HG03159 (cell line): ENCODE measurements around the gene ANKRD44.

Experiments used
- ATAC-seq: cut with Tn5 transposase; IDR thresholded peaks from one replicate; pipeline ENCODE4 v1.9.1; 2021; ENCODE audit warnings: mild to moderate bottlenecking, moderate library complexity; ENCODE audit not compliant: unreplicated experiment

The ANKRD44 gene

DNA sequence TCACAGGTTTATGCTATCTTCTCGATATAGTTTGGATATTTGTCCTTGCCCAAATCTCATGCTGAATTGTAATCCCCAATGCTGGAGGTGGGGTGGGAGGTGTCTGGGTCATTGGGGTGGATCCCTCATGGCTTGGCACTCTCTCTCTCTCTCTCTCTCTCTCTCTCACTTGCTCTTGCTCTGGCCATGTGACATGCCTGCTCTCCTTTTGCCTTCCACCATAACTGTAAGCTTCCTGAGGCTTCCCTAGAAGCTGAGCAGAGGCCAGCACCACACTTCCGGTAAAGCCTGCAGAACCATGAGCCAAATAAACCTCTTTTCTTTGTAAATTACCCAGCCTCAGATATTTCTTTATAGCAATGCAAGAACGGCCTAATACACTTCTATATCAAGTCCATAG is 342.8 kb downstream of the ANKRD44 start:
- ATAC-seq: no peak

DNA sequence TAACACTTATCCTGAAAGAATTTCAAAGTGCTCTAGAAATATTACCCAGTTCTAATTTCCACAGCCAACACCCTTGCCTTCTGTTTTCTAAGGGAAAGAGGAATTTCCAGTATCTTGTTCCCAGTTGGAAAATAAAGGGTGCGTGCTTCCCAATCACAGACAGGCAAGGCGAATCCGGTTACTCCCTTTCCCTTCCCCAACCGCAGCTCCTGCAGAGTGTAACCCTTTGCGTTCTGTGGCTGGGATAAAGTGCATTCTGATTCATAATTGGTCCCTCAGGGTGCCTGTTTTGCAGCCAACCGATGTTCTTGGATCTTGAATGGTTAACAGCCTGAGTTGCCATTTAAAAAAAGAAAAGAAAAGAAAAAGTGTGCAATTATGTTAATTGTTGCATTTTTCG is 343.5 kb downstream of the ANKRD44 start:
- ATAC-seq: no peak

DNA sequence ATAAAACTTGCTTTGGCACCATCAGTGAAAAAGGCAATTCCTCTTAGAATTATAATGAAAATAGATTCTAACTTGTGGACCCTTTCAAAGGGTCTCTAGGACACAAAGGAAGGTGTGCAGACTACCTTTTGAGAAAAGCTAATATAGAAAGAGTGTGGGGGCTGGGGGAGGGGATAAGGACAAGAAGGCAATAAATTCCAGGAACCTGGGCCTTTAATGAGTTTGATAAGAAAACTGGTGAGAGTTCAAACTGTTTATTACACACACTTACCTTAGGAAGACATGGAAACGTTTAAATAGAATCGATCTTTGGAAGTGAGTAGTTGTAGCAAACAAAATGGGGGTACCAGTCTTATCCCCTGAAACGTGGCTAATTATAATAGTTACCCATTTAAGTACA is 344.5 kb downstream of the ANKRD44 start:
- no peak for ATAC-seq

- no peak for ATAC-seq
Observed at GRCh38 chr2:196965651-196966050, 344.9 kb downstream of the ANKRD44 start.

DNA sequence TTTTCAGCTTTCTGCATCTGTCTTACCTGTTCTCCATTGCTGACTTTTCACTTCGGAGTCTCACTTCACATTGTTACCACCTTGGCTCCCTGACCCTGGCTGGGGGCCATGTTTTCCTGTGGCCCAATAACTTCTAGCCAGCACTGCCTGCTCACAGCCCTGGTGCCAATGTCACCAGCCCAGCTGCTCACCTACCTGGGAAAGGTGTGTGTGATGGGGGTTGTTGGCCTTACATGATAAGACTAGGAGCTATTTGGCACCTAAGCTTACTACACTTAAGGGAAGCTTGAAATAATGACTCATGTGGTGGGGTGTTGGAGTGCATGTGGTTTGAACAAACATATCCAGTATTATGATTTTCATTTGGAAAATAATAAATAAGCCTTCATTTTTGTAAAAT is 346.6 kb downstream of the ANKRD44 start:
- no peak for ATAC-seq

GRCh38 chr2:196963043-196963442 is 347.5 kb downstream of the ANKRD44 start:
- ATAC-seq: no peak

GRCh38 chr2:196962325-196962724 is 348.3 kb downstream of the ANKRD44 start:
- ATAC-seq: no peak

DNA sequence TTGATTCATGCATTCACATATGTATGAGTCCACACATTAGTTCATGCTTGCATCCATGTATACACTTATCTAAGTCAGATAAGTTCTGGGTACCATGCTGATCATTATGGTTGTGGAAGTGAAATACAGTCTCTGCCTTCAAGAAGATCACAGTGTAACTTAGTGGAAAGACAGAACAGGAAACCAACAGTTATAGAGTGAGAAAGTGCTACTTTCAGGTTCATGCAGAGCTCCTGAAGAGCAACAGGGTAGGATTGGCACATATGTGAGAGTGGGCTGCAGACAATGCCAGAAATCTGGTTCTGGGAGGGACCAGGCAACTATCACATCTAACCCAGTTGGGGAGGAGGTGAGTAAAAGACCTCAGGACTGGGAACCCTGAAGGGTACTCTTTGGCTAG is 348.7 kb downstream of the ANKRD44 start:
- peak; percentile 97 for ATAC-seq

GRCh38 chr2:196959734-196960338 is 350.7 kb downstream of the ANKRD44 start:
- ATAC-seq: no peak

DNA sequence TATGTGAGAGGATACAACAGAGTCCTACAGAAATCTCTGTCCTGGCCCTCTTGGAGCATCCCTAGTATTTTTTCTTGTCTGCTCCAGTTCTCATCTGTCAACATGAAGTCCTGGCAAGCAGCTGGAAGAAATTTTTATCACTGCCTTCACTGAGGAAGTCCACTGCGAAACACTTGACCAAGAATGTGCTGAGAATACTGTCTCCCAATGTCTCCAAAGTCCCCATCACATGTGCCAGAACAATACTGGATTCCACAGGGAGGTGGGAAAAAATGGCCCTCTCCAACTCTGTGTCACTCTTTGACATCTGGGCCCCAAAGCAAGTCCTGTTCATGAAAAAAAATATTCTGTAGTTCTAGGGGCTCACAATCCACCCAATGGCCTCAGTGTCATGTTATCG is 351.3 kb downstream of the ANKRD44 start:
- ATAC-seq: no peak

DNA sequence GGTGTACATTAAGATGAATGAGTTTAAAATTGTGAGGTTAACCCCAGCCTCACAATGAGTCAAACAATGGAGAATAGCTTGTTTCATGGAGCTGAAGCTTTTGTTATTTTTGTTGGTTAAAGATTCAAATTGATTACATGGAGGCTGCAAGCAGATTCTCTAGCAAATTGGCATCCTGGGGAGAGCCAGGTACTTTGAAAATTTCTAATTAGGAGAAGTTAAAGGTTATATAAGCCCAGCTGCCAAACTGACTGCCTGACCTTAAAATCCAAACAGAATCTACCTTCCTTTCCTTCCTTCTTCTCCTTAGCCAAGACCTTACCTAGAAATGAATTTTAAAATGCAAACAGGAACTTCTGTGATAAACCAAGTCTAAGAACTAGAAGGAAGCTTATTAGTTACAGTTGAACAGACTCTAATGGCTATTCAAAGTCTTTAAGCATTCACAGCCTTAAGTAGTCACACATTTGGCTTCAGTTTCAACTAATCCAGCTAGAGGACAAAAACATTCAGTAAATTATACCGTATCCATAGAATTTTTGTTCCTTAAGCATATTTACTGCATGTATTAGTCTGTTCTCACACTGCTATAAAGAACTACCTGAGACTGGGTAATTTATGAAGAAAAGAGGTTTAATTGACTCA is 352.6 kb downstream of the ANKRD44 start:
- no peak for ATAC-seq

- no peak for ATAC-seq
Observed at GRCh38 chr2:196957442-196957841, 353.1 kb downstream of the ANKRD44 start.

DNA sequence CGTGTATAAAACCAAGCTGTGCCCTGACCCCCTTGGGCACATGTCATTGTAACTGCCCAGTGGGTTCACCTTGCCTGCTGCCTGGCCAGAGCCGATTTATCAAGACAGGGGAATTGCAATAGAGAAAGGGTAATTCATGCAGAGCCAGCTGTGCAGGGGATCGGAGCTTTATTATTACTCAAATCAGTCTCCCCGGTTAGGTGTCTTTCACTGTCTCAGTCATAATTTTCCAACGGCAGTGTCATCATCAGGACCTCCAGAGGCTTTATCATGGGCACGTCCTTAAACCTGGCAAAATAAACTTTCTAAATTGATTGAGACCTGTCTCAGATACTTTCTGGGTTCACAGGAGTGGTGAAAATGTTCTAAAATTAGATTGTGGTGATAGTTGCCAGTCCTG is 354.5 kb downstream of the ANKRD44 start:
- no peak for ATAC-seq

GRCh38 chr2:196955036-196955435 is 355.5 kb downstream of the ANKRD44 start:
- ATAC-seq: no peak

DNA sequence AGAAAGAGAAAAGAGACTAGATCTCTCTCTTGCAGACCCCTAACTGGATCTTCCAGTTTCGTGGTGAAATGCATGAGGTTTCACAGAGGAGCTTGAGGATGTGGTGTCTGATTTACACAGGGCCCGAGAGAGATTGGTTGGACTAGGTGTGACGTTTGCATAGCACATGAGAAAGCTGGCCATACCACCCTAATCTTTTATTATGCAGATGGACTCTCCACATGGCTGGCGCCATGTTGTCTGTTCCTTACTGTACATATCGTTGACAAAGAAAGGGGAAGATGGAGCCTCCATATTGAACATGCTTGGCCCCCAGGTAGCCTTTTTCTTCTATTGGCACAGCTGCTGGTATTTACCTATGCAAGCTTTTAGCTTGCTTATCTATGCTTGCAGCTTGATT is 356.6 kb downstream of the ANKRD44 start:
- ATAC-seq: no peak

DNA sequence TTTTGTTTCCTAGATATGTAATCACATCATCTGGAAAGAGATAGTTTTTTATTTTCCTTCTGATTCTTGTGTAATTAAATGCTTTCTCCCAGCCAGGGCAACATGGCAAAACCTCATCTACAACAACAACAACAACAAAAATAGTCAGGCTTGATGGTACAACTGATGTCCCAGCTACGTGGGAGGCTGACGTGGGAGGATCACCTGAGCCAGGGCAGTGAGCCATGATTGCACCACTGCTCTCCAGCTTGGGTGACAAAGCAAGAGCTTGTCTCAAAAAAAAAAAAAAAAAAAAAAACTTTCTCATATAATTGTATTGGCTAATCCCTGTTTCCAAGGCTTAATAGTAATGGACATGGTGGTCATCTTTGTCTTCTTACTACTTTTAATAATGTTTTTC is 357.6 kb downstream of the ANKRD44 start:
- no peak for ATAC-seq

DNA sequence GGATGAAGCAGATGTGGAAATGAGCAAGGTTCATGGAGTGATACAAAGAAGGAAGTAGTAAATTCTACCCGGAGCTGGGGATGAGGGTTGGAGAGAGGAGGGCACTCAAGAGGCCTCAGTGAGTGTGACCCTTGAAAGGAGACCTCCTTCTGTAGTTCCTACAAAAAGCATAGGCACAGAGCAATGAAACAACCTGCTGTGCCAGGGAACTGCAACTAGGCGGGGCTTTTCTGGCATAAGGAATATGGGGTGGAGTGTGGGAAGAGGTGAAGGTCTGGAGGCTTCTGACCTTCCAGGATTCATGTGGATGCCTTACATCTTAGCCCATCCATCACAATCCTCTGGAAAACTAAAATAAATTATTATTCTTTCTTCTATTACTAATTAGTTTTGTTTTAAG is 358.6 kb downstream of the ANKRD44 start:
- ATAC-seq: no peak

GRCh38 chr2:196949116-196949515 is 361.5 kb downstream of the ANKRD44 start:
- ATAC-seq: no peak

GRCh38 chr2:196944570-196944969 is 366.0 kb downstream of the ANKRD44 start:
- peak; percentile 97 for ATAC-seq

DNA sequence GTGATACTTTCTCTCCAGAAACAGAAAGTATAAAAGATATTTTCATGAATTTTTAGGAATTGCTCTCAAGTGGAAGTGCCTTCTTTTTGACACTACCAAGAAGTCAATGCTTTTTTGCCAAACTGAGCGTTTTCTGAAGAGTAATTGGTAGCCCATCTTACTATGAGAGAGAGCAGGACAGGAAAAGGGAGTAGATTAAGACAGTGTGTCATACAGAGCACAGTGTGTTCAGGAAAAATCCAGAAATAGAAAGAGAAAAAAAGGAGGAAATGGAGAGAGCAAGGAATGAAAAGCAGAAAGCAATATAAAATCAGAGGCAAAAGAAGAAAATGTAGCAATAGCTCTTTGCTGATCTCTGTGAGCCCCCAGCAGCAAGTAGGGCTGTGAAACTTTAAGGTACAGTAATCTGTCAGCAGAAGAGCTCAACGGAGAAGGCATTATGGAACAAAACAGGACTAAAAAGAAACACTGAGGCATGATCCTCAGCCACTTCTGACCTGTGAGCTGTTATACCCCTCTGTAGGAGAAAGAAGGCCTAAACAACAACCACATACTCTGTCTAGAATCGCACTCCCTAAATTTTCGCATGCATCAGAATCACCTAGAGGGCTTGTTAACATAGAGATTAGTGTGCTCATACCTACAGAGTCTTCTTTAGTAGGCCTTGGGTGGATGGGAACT is 369.0 kb downstream of the ANKRD44 start:
- no peak for ATAC-seq

DNA sequence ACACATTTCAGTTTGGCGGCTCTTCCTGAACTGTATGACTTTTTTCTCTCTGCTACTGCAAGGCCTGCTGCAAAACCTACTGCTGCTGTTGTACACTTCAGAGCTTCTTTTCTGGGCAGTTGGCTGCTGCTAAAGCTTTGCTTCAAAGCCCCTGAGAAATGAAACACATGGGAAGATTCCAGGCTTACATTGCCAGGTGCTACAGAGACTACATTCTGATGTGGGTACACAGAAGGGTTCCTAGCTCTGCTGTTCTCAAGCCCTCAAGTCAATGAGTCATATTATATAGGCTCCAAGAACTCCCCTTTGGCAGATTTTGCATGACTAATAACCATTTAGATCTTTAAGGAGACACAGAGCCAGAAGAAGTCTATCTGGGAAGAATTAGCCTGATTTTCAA is 371.2 kb downstream of the ANKRD44 start:
- no peak for ATAC-seq
